A549 treated with CORT108297 at 1 μM for 4 hours (cell line): Measurements from ENCODE around the gene REV3L. TPM values are rescaled to one million over a fixed set of nuclear protein-coding genes. Genes with fewer than 3 reads are reported as not detected.

ENCODE experiments used
- total RNA-seq: library from RNA; stranded (reverse); fragments of 200-300 nt; extraction: Qiagen RNA extraction; gene quantifications from 5 replicates; pipeline ENCODE4 v1.2.3, GENCODE V29; 2022

REV3L gene, protein sequence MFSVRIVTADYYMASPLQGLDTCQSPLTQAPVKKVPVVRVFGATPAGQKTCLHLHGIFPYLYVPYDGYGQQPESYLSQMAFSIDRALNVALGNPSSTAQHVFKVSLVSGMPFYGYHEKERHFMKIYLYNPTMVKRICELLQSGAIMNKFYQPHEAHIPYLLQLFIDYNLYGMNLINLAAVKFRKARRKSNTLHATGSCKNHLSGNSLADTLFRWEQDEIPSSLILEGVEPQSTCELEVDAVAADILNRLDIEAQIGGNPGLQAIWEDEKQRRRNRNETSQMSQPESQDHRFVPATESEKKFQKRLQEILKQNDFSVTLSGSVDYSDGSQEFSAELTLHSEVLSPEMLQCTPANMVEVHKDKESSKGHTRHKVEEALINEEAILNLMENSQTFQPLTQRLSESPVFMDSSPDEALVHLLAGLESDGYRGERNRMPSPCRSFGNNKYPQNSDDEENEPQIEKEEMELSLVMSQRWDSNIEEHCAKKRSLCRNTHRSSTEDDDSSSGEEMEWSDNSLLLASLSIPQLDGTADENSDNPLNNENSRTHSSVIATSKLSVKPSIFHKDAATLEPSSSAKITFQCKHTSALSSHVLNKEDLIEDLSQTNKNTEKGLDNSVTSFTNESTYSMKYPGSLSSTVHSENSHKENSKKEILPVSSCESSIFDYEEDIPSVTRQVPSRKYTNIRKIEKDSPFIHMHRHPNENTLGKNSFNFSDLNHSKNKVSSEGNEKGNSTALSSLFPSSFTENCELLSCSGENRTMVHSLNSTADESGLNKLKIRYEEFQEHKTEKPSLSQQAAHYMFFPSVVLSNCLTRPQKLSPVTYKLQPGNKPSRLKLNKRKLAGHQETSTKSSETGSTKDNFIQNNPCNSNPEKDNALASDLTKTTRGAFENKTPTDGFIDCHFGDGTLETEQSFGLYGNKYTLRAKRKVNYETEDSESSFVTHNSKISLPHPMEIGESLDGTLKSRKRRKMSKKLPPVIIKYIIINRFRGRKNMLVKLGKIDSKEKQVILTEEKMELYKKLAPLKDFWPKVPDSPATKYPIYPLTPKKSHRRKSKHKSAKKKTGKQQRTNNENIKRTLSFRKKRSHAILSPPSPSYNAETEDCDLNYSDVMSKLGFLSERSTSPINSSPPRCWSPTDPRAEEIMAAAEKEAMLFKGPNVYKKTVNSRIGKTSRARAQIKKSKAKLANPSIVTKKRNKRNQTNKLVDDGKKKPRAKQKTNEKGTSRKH (N-terminal part only)
- total RNA-seq: 5.0 to 8.0 TPM (median 5.6 TPM) in 5 replicates

DNA sequence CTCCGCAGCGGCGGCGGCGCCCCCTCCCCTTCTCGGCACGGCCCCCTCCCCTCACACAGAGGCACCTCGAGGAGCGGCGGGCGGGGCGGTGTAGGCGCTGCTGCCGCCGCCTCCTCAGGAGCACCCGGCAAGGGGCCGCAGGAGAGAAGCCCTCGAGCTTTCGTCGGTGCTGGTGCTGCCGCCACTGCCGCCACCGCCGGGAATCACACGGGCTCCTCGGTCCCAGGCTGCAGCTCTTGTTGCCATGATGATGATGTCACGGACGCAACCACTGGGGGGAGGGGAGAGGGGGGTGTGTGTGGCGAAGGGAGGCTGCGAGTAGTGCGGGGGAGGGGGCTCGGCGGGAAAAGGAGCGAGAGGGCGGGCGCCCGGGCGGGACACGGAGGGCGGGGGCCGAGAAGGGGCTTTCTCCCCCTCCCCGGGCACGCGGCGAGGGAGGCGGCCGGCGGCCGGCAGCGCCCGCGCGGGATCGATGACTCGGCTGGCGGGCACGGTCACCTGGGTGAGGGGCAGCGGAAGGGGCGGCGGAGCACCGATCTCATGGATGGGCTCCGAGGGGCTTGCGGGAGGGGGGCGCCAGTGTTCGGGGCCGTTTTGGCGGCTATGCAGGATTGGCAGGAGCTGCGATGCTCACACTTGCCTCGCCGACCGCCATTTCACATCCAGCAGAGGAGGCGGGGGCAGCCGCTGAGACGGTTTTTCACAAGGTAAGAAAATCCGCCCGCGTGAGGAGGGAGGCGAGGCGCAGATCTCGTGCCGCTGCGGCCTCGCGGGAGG, at the start of gene REV3L:
Gene REV3L, minus strand, starts transcription at position 260 of the 777 bp plus-strand sequence. CDS start 330 bp downstream, outside the sequence.

Other genes with a start within 250 kb of the REV3L start
- 9.4 to 13.2 TPM (median 12.0 TPM) in 5 replicates for gene TRAF3IP2, start 122.7 kb upstream of the REV3L start, total RNA-seq